HG03097 (cell line): ENCODE measurements around the gene MUC5B.

Experiments
- ATAC-seq: cut with Tn5 transposase; IDR thresholded peaks from one replicate; pipeline ENCODE4 v1.9.1; 2021; ENCODE audit not compliant: unreplicated experiment, low FRiP score

Gene MUC5B

DNA sequence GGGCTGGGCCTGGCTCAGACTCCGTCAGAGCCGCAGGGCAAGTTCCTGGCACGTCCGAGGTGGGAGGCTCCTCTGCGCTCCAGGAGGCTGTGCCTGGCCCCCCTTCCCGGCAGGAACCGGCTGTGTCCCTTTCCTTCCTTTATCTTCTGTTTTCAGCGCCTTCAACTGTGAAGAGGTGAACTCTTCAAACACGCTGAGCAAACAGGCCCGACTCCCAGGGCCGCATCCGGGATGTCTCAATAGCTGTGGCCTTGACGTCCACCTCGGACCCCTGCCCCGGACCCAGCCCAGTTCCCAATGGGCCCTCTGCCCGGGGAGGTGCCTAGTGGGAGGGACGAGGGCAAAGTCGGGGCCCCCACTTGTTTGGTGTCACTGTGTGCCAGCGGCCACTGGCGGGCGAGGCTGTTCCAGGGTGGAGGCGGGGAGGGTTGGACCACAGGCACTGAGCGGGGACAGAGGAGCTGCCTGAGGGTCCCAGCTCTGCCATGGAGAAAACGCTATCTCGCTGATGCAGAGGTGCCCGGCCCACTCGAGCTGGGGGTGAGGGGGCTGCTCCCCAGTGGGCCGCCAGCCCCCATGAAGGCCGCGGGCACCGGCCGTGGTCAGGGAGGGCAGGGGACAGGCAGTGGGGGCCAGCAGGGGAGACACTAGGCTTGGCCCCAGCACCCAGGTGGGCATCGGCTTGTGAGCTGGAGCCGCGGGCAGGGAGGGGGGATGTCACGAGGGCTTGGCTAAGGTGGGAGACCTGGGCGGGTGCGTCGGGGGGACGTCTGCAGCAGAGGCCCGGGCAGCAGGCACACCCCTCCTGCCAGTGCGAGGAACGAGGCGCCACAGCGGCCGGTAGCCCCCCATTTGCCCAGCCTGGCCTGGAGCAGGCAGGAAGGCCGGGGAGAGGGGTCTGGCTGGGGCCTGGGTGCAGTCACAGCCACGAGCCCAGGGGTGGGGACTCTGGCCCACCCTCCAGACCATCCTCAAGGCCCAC is 2.7 kb upstream of the MUC5B start:
- no peak for ATAC-seq

GRCh38 chr11:1220941-1221721 is 1.7 kb upstream of the MUC5B start:
- no peak for ATAC-seq

GRCh38 chr11:1221848-1222311 is 986 bp upstream of the MUC5B start:
- ATAC-seq = no peak

- ATAC-seq = no peak
Measured at GRCh38 chr11:1223346-1224110, 662 bp downstream of the MUC5B start.

DNA sequence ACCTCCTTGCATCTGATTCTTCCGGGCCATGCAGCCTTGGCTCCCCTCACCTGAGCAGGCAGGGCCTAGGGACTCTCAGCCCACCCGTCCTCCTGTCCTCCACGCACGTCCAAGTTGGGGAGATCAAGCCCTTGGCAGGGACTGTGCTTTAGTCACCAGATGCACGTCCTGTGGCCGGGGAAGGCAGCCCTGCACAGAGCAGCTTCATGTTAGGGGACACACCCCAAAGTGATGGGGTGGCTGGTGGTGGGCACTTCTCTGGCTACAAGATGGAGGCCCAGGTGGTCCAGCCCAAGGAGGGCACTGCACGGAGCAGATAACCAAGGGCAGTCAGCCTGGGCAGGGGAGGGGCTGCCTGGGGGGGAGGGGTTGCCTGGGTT is 1.2 kb downstream of the MUC5B start:
- ATAC-seq = no peak

- ATAC-seq = no peak
Measured at GRCh38 chr11:1224491-1225385, 1.9 kb downstream of the MUC5B start.

- ATAC-seq = no peak
Measured at GRCh38 chr11:1225386-1226225, 2.7 kb downstream of the MUC5B start.

DNA sequence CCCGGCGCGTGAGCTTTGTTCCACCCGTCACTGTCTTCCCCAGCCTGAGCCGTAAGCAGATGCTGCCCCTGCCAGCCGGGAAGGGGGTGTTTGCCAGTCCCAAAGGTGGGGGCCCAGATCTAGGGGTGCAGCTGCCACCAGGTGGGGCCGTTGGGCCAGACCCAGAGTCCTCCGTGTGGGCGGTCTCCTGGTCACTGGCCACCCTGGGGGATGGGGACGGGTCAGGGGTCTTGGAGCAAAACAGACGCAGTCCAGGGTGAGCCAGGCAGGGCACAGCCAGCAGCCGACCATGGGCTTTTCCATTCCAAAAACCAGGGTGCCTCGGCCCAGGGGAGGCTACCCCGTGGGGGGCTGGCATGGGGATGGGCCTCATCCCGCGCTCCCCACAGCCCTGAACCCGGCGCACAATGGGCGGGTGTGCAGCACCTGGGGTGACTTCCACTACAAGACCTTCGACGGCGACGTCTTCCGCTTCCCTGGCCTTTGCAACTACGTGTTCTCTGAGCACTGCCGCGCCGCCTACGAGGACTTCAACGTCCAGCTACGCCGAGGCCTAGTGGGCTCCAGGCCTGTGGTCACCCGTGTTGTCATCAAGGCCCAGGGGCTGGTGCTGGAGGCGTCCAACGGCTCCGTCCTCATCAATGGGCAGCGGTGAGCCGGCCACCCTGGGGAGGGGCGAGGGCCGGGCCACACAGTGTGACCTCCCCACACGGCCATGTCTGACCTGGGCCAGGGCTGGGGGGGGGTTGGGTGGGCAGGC is 3.5 kb downstream of the MUC5B start:
- no peak for ATAC-seq

GRCh38 chr11:1226986-1227550 is 4.2 kb downstream of the MUC5B start:
- no peak for ATAC-seq

- ATAC-seq = no peak
Measured at GRCh38 chr11:1227551-1228100, 4.8 kb downstream of the MUC5B start.

DNA sequence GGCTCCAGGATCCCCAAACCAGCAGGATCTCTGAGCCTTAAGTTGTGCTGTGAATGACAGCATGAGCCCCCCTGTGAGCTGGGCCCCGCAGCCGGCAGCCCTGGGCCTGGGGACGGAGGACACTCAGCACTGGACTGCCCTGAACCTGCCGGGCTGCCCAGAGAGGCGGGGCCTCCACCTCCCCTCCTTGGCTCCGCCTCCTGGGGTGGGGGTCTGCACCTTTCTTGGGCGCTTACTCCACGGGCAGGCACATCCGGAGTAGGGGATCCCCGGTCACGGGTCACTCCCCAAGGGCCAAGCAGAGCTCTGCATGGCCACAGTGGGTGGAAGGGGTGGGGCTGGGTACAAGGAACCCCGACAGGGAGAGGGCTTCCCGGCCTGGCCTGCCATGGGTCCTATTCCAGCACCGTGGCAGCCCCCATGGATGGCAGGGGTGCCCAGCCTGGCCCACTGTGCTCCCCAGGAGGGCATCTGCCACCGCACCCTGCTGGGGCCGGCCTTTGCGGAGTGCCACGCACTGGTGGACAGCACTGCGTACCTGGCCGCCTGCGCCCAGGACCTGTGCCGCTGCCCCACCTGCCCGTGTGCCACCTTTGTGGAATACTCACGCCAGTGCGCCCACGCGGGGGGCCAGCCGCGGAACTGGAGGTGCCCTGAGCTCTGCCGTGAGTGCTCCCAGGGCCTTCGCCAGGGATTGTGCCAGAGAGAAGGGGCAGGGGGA is 5.4 kb downstream of the MUC5B start:
- no peak for ATAC-seq

GRCh38 chr11:1228921-1229451 is 6.1 kb downstream of the MUC5B start:
- ATAC-seq = no peak

- no peak for ATAC-seq
Measured at GRCh38 chr11:1229471-1230120, 6.7 kb downstream of the MUC5B start.

DNA sequence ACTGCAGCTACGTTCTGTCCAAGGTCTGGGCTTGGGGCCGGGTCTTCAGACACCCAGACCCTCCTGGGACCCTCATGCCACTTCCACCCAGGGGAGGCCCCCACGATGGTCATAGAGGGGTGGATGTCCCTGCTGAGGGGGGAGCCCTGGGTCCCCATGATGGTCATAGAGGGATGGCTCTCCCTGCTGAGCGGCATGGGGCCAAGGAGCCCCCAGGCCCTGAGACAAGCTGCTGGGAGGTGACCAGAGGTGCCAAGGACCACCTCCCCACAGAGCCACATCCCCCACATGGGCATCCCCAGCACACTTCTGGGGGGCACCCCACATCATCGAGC is 7.2 kb downstream of the MUC5B start:
- ATAC-seq = no peak

- no peak for ATAC-seq
Measured at GRCh38 chr11:1230456-1231395, 7.9 kb downstream of the MUC5B start.
